ENCODE data around the gene CYP2W1.

CYP2W1 gene

DNA sequence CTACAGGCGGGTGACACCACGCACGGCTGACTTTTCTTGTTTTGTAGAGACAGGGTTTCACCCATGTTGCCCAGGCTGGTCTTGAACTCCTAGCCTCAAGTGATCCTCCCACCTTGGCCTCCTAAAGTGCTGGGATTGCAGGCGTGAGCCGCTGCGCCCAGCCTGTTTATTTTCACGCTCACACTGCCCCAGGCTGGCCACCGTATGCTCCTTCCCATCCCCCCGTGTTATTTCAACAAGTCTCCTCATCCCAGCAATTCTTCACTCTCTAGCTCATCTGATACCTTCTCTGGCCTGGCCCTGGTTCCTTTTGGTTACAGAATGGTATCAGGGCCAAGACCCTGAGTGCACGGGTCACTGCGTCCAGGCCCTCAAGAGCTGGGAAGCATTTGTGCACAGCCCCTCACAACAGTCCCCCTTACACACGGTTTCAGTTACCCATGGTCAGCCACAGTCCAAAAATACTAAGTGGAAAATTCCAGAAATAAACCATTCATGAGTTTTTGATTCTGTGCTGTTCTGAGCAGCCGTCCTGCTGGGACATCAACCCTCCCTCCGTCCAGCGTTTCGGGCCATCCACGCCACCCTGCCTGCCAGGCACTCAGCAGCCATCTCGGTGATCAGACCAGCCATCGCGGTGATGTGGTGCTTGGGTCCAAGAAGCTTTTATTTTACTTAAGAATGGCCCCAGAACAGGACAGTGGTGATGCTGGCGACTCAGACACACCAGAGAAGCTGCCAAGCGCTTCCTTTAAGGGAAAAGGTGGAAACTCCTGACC is 16.5 kb upstream of the CYP2W1 start:
- no peak for DNase-seq

DNA sequence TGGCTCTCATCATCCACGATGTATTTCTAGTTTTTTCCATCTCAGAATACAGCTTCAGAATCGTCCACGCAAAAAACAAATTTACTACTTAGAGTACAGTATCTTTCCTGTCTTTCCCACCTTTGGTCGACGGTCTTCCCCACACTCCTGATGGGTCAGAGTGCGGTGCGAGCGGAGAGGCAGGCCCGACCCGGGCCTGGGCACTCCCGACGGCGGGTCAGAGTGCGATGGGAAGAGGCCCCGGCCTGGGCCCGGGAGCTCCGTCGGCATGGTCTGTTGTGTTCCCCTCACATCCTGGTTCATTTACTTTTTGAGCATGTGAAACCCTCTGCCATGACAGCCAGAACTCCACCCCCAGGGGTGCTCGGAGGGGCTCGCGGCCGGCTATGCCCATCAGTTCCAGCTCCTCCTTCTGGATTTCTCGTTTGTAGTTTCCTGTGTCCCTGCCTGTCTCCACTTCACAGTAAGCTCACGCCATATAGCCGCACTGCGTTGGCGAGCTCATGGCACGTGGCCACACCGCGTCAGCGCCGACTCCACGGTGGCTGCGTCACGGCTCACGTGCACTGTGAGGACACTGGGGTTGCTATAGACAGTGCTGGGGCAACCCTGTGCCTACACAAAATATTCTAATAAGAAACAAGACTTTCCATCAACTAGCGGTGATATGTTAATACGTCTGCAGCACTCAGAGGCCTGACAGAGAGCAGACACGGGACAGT is 15.5 kb upstream of the CYP2W1 start:
- DNase-seq = no peak

DNA sequence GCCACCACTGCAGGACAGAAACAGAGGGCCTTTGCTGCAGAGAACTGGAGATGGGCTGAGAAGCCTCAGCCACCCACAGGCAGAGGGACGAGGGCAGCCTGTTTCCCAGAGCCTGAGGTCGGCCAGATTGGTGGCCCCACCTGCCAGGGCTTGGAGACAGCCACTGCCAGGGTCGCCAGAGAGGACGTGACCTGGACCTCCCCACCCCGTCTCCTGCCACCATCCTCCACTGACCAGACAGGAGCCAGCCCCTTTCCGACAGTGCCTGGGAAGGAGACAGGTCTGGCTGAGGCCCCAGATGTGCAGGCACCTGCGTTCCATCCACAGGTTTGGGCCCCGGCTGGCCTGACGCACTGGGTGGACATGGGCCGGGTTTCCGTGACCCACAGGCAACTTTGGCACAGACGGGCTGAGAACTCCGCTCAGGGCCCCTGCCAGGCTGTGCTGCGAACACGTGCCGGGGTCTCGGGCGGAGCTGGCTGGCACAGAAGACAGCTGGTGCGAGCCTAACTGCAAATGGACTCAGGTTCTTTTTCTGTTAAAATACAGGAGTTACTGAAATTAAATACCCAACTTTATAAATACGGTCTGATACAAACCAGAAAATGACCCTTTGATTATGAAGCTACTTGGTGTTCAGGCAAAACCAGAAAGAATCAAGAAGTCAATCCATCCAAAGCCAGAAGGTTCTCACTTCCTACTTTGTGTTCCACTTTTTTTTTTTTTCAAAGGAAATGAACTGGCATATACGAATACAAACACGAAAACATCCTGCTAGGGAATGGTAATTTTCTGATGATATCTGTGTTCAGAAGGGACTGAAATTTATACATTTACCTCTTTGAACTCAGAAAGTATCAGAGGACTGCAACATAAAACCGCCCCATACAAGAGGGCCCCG is 14.5 kb upstream of the CYP2W1 start:
- DNase-seq = no peak

DNA sequence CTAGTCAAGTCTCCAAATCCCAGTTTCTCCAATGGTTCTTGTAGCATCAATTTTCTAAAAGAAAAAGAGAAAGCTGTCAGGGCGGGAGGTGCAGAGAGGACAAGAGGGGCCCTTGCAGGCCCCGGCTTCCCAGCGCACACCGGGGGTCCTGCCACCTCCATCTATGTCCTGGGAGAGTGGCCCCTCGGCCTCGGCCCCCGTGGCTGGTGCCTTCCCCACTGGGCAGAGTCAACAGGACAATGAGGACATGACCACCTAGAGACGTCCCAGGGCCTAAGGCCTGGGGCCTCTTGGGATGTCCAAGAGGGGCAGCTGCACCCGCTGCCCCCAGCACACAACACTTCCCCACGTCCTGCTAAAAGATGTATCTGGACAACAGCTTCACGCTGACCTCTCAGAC is 13.6 kb upstream of the CYP2W1 start:
- DNase-seq = no peak

DNA sequence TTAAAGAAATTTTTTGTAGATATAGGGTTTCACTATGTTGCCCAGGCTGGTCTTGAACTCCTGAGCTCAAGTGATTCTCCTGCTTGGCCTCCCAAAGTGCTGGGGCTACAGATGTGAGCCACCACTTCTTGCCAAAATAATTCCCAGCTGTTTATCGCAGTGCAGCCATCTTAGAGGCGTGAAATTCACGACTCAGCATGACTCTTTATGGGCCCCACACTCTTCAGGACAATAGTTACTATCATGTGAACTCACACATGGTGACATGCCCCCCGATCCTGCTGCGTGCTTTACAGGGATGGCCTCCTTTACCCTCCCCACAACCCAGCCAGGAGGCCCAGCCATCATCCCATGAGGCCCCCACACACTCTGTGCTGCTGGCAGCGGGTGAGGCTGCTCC is 12.2 kb upstream of the CYP2W1 start:
- no peak for DNase-seq

DNA sequence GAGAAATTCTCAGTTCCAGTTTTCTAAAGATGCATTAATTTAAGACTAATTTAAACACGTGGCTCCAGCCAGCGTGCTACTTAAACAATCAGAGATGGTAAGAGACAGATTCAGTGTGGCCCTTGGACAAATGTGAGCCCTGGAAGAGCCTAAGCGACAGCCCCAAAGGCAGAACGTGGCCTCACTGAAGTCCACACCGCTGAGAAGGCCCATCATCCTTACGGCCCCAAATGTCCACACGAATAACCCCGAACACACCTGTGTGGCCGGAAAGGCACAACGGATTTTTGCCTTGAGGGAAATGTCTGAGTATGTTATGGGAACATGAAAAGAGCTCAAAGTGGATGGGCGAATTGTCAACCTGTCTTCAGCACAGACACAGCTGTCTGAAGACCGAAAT is 10.9 kb upstream of the CYP2W1 start:
- DNase-seq = no peak

DNA sequence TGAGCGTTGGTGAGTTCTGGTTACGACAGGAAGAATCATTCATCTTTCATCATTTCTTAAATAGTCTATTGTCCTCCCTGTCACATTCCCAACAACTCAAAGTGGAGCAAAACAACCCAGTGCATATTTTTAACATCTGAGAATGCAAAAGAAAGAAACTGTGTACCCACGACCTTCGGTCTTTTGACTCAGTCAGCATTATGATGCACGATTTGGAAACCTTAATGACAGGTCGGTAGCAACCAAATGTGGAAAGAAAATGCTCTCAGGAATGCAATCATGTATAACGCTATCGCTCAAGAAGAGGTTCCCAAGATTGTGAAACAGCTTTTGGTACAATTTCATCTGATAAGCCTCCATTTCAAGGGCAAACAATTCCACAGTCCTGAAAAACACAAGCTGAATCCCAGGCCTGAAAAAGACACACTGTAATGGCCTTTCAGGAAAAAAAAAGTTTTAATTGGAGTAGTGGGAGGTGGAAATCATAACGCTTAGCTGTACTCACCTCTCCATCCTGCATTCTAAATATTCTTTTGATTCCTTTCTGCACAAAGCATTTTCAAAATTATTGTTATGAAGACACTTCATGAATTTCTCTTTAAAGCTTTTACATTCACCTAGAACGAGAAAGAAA is 10.2 kb upstream of the CYP2W1 start:
- DNase-seq = no peak

DNA sequence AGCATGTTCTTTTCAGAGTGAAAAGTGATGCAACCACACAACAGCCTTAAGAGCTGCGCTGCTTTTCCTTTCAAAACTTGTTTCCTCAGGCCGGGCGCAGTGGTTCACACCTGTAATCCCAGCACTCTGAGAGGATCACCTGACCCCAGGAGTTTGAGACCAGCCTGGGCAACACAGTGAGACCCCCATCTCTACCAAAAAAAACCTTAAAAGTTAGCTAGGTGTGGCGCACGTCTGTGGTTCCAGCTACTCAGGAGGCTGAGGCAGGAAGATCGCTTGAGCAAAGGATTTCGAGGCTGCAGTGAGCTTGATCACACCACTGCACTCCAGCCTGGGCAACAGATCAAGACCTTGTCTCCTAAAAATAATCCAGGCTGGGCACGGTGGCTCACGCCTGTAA is 9.7 kb upstream of the CYP2W1 start:
- DNase-seq = no peak

DNA sequence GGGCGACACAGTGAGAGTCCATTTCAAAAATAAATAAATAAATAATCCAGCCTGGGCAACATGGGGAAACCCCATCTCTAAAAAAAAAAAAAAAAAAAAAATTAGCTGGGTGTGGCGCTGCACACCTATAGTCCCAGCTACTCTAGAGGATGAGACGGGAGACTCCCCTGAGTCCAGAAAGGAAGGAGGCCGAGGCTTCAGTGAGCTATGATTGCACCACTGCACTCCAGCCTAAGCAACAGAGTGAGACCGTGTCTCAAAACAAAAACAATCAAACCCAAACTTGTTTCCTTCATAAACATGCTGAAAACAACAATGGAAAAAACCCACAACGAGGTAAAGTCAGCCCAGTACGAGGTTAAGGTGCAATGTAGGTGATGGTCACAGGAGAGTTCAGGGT is 8.8 kb upstream of the CYP2W1 start:
- DNase-seq = no peak

DNA sequence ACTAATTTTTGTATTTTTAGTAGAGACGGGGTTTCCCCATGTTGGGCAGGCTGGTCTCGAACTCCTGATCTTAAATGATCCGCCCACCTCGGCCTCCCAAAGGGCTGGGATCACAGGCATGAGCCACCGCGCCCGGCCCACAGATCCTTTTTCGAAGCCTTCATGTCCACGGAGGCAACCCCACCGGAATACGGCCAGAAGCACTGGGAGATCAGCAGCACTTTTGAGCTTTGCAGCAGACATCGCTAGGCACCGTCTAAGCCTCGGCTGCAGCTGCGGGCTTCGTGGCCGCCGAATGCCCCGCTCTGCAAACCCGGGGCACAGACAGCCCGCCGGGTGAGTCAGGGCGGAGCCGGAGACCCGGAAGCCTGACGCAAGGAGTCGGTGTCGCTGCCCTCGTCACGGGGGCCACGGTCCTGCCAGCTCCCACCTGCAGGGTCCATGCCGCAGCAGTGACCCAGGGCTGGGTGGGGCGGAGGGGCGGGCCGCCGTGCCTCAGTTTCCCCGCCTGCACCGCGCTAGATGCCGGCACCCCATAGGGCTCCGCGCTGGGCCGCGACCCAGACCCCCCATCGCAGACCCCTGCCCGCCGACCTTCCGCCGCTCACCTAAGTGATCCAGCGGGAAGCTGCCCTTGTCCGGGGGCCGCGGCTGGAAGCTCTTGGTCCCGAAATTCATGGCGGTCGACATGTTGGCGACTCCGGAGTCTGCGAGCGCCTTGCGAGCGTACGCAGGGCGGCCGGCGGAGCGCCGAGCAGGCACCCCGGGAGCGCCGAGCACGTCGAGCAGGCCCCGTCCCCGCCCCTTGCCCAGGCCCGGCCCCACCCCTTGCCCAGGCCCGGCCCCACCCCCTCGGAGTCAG is 7.9 kb upstream of the CYP2W1 start, which contains the start of gene COX19:
TSS of gene COX19 (minus strand) at position 730 of the 862 bp plus-strand sequence. CDS start at position 690, 40 bp downstream.
- DNase-seq = no peak

DNA sequence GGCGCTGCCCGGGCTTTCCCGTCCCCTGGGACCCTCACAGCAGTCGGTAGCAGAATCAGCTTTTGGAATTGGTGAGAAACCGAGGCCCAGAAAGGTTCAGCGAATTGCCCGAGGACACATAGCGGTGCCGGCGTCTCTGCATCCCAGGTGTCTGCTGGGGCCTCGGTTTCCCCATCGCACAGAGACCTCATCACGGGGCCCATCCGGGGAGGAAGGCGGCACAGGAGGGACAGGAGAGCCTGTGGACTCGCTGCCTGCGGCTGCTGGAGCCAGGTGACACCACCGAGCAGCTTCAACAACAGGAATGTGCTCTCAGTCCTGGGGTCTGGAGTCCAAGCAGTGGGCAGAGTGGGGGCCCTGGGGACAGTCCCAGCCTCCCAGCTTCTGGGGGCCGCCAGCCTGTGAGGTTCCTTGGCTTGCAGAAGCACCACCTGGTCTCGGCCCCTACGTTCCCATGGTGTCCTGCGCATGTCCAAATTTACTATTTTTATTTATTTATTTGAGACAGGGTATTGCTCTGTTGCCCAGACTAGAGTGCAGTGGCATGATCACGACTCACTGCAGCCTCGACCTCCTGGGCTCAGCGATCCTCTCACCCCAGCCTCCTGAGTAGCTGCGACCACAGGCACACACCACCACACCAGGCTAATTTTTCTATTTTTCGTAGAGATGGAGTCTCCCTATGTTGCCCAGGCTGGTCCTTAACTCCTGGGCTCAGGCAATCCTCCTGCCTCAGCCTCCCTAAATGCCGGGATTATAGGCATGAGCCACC is 7.1 kb upstream of the CYP2W1 start:
- DNase-seq = no peak

DNA sequence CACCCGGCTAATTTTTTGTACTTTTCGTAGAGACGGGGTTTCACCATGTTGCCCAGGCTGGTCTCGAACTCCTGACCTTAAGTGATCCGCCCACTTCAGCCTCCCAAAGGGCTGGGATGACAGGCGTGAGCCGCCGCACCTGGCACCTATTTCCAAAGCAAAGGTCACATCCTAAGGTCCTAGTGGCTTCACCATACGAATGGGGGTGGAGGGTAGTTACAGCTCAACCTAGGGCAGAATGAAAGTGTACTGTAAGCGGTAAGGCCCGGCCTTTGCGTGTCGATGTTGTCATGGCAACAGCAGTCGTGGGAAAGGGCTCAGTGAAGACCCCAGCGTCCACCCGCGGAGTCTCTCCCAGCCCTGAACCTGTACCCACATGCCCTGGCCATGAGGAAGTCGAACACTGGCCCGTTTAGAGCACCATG is 6.1 kb upstream of the CYP2W1 start:
- no peak for DNase-seq

DNA sequence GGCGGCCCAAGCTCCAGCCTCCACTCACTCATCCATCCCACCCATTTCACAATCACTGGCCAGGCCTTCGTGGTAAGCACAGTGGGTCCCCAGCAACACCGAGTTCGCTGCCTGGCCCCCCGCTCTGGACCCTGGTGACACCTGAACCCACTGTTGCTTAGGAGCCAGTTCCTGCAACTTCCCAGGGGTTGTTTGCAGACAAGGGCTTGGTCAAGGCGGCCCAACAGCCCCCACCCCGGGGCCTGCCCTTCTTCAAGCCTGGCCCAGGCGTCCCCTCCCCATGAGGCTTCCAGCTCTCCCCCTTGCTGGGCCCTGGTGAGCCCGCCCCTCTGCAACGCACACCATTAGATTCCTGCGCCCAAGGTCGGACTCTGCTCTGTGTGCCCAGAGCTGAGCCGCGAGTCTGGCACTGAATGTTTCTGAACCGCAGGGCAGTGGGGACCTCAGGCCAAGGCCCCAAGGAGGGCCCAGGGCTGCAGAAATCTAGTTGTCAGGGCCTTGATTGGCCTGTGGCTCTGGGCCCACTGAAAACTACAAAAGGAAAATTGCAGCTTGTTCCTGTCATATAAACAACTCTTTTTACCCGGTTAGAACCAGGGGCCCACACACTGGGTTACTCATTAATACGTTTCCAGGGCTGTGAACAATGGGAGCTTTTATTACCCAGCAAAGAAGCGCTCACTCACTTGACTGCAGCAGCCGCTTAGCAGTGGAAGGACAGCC is 5.5 kb upstream of the CYP2W1 start:
- no peak for DNase-seq

DNA sequence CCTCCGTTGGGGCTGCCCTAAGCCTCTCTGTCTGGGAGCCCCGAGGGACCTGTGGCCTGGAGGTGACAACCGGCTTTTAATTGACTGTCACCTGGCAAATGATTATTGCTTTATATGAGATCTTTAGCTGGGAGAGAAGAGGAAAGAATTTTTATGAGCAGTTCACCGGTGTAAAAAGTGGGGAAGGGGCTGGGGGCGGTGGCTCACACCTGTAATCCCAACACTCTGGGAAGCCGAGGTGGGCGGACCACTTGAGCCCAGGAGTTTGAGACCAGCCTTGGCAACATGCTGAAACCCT is 5.0 kb upstream of the CYP2W1 start:
- no peak for DNase-seq

DNA sequence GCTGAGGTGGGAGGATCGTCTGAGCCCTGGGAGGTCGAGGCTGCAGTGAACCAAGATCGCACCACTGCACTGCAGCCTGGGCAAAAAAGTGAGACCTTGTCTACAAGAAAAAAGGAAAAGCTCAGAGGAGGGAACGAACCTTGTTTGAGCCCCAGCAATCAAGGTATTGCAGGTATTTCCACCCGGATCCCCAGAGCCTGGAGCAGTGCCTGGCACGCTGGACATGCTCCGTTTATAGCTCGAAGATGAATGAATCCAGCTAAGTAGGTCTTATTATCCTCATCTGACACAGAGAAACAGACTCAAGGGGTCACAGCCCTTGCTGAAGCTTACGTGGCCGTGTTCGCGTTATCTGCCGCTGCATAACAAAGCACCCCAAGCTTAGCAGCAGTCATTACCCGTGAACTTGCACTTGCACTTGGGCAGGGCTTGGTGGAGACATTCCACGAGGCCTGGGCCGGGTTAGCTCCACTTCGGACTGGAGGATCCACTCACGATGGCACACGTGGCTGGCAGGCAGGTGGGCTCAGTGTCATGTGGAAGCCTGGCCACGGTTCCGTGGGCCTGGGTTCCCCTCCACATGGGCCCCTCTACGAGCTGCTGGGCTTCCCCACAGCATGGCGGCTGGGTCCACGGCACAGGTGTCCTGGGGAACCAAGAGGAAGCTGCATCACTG is 4.4 kb upstream of the CYP2W1 start:
- no peak for DNase-seq

DNA sequence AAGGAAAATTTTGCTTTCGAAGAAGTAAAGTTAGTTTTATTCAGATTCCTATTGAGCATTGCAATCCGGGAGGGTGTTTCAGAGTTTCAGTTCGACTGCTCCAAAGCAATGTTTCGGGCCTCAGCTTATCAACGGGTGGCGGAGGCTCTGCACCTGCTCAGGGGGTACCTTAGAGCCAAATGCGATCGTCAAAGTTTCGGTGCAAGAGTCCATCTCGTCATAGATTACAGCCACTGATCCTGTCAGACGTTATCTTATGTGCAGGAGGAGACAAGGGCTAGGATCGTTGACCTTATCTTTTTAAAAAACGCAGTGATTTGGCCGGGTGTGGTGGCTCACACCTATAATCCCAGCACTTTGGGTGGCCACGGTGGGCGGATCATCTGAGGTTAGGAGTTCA is 3.8 kb upstream of the CYP2W1 start:
- no peak for DNase-seq

DNA sequence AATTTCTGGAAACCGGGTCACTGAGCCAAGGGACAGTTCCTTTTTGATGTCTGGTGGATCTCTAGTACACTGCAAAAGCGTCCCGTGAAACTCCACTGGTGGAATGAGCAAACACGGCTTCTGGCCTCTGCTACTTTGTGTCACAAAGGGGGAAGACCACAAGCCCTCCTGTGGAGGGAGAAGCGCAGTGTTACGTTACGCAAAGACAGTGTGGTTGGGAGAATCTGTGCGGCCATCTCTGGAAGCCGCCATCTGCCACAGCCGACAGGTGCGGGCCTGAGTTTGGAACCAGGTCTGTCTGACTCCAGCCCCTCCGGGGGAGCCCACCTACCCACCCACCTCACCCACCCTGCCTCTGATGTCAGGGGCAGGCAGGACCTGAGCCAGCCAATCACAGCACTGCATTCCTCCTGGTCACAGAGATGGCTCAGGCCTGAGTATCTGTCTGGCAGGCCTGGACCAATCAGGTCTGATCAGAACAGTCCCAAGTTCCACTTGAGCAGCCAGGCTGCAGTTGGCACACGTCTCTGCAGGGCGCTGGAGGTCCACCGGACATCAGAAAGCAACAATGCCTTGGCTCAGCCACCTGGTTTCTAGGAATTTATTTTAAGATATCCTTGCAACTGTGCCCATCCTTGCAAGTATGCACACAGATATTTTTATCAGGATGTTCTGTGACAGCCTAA is 3.0 kb upstream of the CYP2W1 start:
- no peak for DNase-seq

DNA sequence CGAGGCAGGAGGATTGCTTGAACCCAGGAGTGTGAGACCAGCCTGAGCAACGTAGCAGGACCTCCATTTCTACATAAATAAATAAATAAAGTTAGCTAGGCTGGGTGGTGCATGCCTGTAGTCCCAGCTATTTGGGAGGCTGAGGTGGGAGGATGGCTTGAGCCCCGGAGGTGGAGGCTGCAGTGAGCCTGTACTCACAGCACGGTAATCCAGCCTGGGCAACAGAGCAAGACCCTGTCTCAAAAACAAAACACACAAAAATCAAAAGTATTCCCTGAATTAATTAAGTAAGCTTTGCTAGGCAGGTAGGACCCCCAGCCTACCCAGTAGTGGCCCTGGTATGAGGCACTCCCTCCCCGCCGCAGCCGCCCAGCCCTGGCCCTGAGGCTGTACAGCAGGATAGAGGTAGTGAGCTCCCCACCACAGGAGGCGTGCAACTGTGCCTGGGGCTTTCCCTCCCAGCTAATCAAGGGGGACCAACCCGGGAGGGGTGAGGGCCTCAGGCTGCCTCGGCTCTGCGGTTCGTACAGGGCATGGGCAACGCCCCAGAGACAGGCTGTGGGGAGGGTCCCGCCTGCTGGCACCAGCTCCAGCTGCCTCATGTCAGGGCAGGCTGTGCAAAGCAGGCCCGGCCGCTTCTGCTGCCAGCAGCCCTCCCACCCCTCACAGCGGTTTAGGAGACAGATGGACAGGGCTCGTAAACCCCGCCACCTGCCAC is 1.0 kb upstream of the CYP2W1 start:
- DNase-seq = no peak
